ENCODE data around the gene CTTNBP2NL.

CTTNBP2NL gene

DNA sequence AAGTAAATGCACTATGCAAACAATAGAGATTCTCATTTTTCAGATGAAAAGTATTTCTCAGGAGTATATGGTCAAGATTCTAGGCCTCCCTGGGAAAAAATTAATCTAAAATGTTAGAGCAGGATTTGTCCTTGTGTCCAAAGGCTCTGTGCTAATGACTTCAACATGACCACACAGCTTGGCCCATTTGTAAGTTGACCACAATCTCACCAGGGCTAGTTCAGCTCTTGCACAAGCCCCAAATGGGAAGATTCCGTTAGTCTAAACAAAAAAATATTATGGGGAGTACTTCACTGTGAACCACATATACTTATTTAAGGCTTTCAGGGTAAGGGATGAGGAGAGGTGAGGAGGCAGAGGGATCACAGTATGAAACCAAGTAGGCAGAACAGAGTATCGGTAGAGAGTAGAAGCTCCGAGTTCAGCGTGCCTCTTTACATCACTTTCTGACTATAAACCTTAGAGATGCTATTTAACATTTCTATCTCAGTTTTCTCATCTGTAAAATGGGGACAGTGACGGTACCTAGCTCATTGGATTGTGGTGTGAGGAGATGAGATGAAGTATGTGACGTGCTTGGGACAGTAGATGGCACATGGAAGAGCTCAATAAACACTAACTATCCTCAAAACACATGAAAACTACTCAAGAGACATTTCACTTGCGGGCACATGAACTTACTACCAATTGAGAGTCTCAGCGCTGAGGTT lies 37.8 kb upstream of the CTTNBP2NL start:
- Histone ChIP-seq H3K4me2 (no peak overlapping the region), H2AFZ (ENCODE audit: low read depth) (no peak overlapping the region), H3K79me2 (ENCODE audit: insufficient read depth, low read depth) (no peaks in the 10 kb centered on the region), H3K27ac (no peak overlapping the region), H3K36me3 (ENCODE audit: insufficient read depth) (no peaks in the 10 kb centered on the region), H3K4me3 (IDR thresholded peaks at IDR 0.05; ENCODE audit: insufficient read depth, low read depth, low read length) (no peak overlapping the region), H3K27me3 (ENCODE audit: insufficient read depth, low read depth) (no peaks in the 10 kb centered on the region), H3K9ac (no peak overlapping the region), H4K20me1 (ENCODE audit: insufficient read depth) (no peaks in the 10 kb centered on the region), H3K4me1 (ENCODE audit: low read depth, poor library complexity, severe bottlenecking) (no peaks in the 10 kb centered on the region)
- no peak for TF ChIP-seq CTCF (conservative IDR thresholded peaks at IDR 0.05; ENCODE audit: low read depth, low read length)

- no peaks in the 10 kb centered on the region for H4K20me1 ChIP-seq (ENCODE audit: insufficient read depth)
- no peaks in the 10 kb centered on the region for H3K79me2 ChIP-seq (ENCODE audit: insufficient read depth, low read depth)
- H3K4me3 ChIP-seq (IDR thresholded peaks at IDR 0.05; ENCODE audit: insufficient read depth, low read depth, low read length) = no peak overlapping the region
- peak; percentile 66 for TF ChIP-seq CTCF (conservative IDR thresholded peaks at IDR 0.05; ENCODE audit: low read depth, low read length)
- no peak overlapping the region for H3K4me2 ChIP-seq
- no peak overlapping the region for H3K9ac ChIP-seq
- no peaks in the 10 kb centered on the region for H3K36me3 ChIP-seq (ENCODE audit: insufficient read depth)
- H3K27ac ChIP-seq = no peak overlapping the region
- H2AFZ ChIP-seq (ENCODE audit: low read depth) = peak overlapping the region; percentile 41; the same call in 1 of the 2 replicates
- no peaks in the 10 kb centered on the region for H3K27me3 ChIP-seq (ENCODE audit: insufficient read depth, low read depth)
- H3K4me1 ChIP-seq (ENCODE audit: low read depth, poor library complexity, severe bottlenecking) = no peaks in the 10 kb centered on the region
These were observed 37.1 kb upstream of the CTTNBP2NL start for GRCh38 chr1:112358798-112359408.

DNA sequence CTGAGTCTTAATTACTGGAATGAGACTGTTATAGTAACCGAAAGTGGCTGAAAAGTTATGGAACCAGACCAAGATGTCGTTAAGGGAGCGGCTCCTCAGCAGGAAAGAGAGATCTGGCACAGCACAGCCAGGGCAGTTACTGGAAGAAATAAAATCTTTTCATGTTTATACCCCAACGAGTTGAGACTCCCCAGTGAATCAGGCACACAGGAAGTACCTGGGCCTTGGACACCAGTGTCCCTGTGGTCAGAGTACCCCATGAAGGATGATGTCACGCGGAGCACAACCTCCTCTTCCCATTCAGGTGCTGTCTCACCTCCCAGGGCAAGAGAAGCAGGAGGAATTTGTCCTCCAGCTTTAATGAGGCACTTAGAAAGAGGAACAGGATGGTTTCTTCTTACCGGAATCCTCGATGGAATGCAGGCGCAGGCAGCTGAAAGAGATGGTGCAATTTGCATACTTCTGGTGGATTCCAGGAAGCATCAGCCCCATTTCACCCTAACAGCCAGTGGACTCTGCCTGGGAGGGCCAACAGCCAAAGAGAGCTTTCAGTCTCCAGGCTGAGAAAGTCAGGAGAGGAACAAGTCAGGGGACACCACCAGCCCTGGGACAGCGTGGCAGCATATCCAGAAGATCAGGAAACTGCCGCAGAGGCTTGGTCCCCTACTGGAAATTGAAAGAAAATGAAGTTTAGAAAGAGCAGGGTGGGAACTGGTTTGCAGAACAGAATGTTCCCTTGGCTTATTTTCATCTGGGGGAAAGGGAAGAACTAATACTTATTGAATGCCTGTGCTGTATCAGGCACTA lies 35.9 kb upstream of the CTTNBP2NL start:
- Histone ChIP-seq H3K27me3 (ENCODE audit: insufficient read depth, low read depth) (no peaks in the 10 kb centered on the region), H3K4me3 (IDR thresholded peaks at IDR 0.05; ENCODE audit: insufficient read depth, low read depth, low read length) (no peak overlapping the region), H2AFZ (ENCODE audit: low read depth) (no peak overlapping the region), H3K4me2 (no peak overlapping the region), H3K9ac (no peak overlapping the region), H3K36me3 (ENCODE audit: insufficient read depth) (no peaks in the 10 kb centered on the region), H3K79me2 (ENCODE audit: insufficient read depth, low read depth) (no peaks in the 10 kb centered on the region), H3K27ac (no peak overlapping the region), H3K4me1 (ENCODE audit: low read depth, poor library complexity, severe bottlenecking) (no peaks in the 10 kb centered on the region), H4K20me1 (ENCODE audit: insufficient read depth) (no peaks in the 10 kb centered on the region)
- no peak for TF ChIP-seq CTCF (conservative IDR thresholded peaks at IDR 0.05; ENCODE audit: low read depth, low read length)

- Histone ChIP-seq H3K4me1 (ENCODE audit: low read depth, poor library complexity, severe bottlenecking) (no peaks in the 10 kb centered on the region), H3K4me2 (no peak overlapping the region), H3K4me3 (IDR thresholded peaks at IDR 0.05; ENCODE audit: insufficient read depth, low read depth, low read length) (no peak overlapping the region), H4K20me1 (ENCODE audit: insufficient read depth) (no peaks in the 10 kb centered on the region), H3K36me3 (ENCODE audit: insufficient read depth) (no peaks in the 10 kb centered on the region), H3K27ac (no peak overlapping the region), H3K79me2 (ENCODE audit: insufficient read depth, low read depth) (no peaks in the 10 kb centered on the region), H3K9ac (no peak overlapping the region), H3K27me3 (ENCODE audit: insufficient read depth, low read depth) (no peaks in the 10 kb centered on the region), H2AFZ (ENCODE audit: low read depth) (no peak overlapping the region)
- TF ChIP-seq CTCF (conservative IDR thresholded peaks at IDR 0.05; ENCODE audit: low read depth, low read length) = no peak
These were observed 32.4 kb upstream of the CTTNBP2NL start for GRCh38 chr1:112363636-112364035.
